PC-9 (cell line): ENCODE results near the gene VRK1. TPM values are rescaled to one million over a fixed set of nuclear protein-coding genes. Genes with fewer than 3 reads are reported as not detected.

Experiments used
- BruUV-seq: library from RNA; stranded (reverse); fragments of 400-500 nt; replicated peaks from 2 replicates; lab custom pipeline; 2021; lab: Mats Ljungman, UMichigan
- CTCF ChIA-PET: fragments of 300-600 bp; sonication (Branson Sonifier 250); formaldehyde crosslinking; loops from one replicate; lab custom pipeline; 2022; ENCODE audit warnings: antibody characterized with exemption; lab: Charles Lee
- POLR2A ChIA-PET: fragments of 300-600 bp; sonication (Branson Sonifier 250); formaldehyde crosslinking; loops from one replicate; lab custom pipeline; 2022; ENCODE audit warnings: antibody characterized with exemption; ENCODE audit not compliant: unreplicated experiment; lab: Charles Lee
- DNase-seq, 2 experiments: peaks; one replicate each; pipeline versions ENCODE4 v3.0.0 to v3.0.0-alpha.2; 2015 to 2022; ENCODE audit warnings: mixed read lengths in 1 of 2
- H2AFZ ChIP-seq: fragments of 200-600 bp; sonication (generic); 2 replicates; pipeline ENCODE4 v1.8.1; 2017; ENCODE audit warnings: antibody characterized with exemption
- H3F3A ChIP-seq: fragments of 200-600 bp; sonication (generic); 2 replicates; pipeline ENCODE4 v1.8.1; 2017; ENCODE audit warnings: antibody characterized with exemption, mild to moderate bottlenecking, low read depth; ENCODE audit not compliant: insufficient read depth
- H3K27ac ChIP-seq: fragments of 200-600 bp; sonication (generic); 2 replicates; pipeline ENCODE4 v1.6.1; 2016; ENCODE audit warnings: mixed run types
- H3K27me3 ChIP-seq: fragments of 200-600 bp; sonication (generic); 2 replicates; pipeline ENCODE4 v1.6.1; 2016; ENCODE audit warnings: low read depth, mixed run types; ENCODE audit not compliant: insufficient read depth
- H3K36me3 ChIP-seq: fragments of 200-600 bp; sonication (generic); 2 replicates; pipeline ENCODE4 v1.6.1; 2016; ENCODE audit warnings: low read depth, mixed run types
- H3K4me1 ChIP-seq: fragments of 200-600 bp; sonication (generic); replicated peaks from 2 replicates; pipeline ENCODE4 v1.6.1; 2016; ENCODE audit warnings: mixed run types; ENCODE audit not compliant: insufficient read depth
- H3K4me2 ChIP-seq: fragments of 200-600 bp; sonication (generic); 2 replicates; pipeline ENCODE4 v1.6.1; 2017; ENCODE audit warnings: mixed run types
- H3K4me3 ChIP-seq: fragments of 200-600 bp; sonication (generic); 2 replicates; pipeline ENCODE4 v1.6.1; 2016; ENCODE audit warnings: mixed run types
- H3K79me2 ChIP-seq: fragments of 200-600 bp; sonication (generic); 2 replicates; pipeline ENCODE4 v1.6.1; 2017; ENCODE audit warnings: low read depth, mixed run types
- H3K9me2 ChIP-seq: fragments of 200-600 bp; sonication (generic); 2 replicates; pipeline ENCODE4 v1.8.1; 2017; ENCODE audit warnings: mild to moderate bottlenecking; ENCODE audit not compliant: insufficient read depth
- H3K9me3 ChIP-seq: fragments of 200-600 bp; sonication (generic); 2 replicates; pipeline ENCODE4 v1.8.1; 2016; ENCODE audit warnings: low read depth; ENCODE audit not compliant: insufficient read depth
- H4K20me1 ChIP-seq: fragments of 200-600 bp; sonication (generic); 2 replicates; pipeline ENCODE4 v1.8.1; 2017; ENCODE audit not compliant: insufficient read depth
- EZH2 ChIP-seq: fragments of 200-600 bp; sonication (generic); IDR thresholded peaks from 2 replicates; pipeline ENCODE4 v1.8.0; 2017; ENCODE audit warnings: antibody characterized with exemption, low read depth
- intact Hi-C: fragments of 100-400 bp; cut with micrococcal nuclease; formaldehyde crosslinking; loops from one replicate; pipeline ENCODE4 v1.10.0; 2022; ENCODE audit not compliant: unreplicated experiment
- total RNA-seq: library from RNA; stranded (reverse); gene quantifications from 2 replicates; pipeline ENCODE4 v1.2.3, GENCODE V29; 2021
- TF ChIP-seq, protein P1 (sequence below): fragments of 200-600 bp; sonication (generic); conservative IDR thresholded peaks from 2 replicates; pipeline ENCODE4 v1.6.1; 2017; ENCODE audit warnings: mixed run types, antibody characterized with exemption, mild to moderate bottlenecking, moderate library complexity

The VRK1 gene
- total RNA-seq, 1 experiment from 2014 or later, result 6.8 TPM

DNA sequence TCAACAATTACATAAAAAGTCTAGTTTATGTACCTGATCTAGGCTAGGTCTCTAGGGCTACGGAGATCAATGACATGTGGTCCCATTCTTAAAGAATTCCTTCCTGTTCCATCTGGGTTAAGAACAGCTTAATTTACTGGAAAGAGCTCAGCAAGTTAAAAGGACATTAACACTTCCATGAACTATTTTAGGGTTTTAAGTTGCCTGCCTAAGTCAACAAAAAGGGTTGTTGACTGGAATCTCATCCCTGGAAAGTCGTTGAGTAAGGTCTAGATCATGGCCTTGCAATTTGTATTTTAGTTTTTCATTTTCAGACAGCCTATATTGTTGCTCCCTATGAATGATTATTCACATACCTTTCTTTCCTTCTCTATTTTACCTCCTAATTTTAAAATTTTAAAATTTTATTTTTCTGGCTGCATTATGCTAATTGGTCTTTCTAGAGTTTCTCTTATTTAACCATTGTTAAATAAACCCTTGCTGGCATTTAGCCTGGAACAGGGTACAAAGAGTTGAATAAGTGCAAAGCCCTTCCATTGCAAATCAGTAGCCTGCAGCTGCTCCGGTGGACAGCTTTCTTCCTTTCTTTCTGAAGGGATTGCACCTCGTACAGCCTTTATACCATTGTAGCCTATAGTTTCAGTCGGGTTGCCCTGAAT lies 66.3 kb downstream of the VRK1 start:
- ChIA-PET CTCF (no interaction called here), POLR2A (no interaction called here)
- Histone ChIP-seq H3K9me2 (no peaks in the 10 kb centered on the region), H2AFZ (no peak overlapping the region), H3K4me3 (no peak overlapping the region), H3K27me3 (no peaks in the 10 kb centered on the region), H3K79me2 (no peaks in the 10 kb centered on the region), H3K4me2 (no peak overlapping the region), H4K20me1 (no peaks in the 10 kb centered on the region), H3K4me1 (no peaks in the 10 kb centered on the region), H3K27ac (no peak overlapping the region), H3F3A (no peaks in the 10 kb centered on the region), H3K9me3 (no peaks in the 10 kb centered on the region), H3K36me3 (peaks cover 6% of the 10 kb centered on the region; the same call in 1 of the 2 replicates)
- TF ChIP-seq, protein P1, sequence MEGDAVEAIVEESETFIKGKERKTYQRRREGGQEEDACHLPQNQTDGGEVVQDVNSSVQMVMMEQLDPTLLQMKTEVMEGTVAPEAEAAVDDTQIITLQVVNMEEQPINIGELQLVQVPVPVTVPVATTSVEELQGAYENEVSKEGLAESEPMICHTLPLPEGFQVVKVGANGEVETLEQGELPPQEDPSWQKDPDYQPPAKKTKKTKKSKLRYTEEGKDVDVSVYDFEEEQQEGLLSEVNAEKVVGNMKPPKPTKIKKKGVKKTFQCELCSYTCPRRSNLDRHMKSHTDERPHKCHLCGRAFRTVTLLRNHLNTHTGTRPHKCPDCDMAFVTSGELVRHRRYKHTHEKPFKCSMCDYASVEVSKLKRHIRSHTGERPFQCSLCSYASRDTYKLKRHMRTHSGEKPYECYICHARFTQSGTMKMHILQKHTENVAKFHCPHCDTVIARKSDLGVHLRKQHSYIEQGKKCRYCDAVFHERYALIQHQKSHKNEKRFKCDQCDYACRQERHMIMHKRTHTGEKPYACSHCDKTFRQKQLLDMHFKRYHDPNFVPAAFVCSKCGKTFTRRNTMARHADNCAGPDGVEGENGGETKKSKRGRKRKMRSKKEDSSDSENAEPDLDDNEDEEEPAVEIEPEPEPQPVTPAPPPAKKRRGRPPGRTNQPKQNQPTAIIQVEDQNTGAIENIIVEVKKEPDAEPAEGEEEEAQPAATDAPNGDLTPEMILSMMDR, result no peak
- no peak for TF ChIP-seq EZH2
- no peak for DNase-seq
- intact Hi-C loops, result no loop called here
- no TSS peak for BruUV-seq

DNA sequence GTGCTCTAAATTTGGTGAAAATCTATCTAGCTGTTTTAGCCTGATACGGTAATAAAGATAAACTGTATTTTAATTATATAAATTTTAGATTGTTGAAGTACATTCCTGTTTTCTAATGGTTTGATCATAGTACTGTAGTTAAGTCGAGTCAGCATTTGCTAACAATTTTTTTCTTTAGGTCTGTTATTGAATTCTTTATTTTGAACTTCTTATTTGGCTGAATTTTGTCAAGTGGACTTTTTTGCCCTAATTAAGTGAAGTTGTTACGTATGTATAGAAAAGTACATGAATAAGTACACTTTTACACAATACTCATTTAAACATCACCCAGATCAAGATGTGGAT lies 66.8 kb downstream of the VRK1 start:
- Histone ChIP-seq H3K4me1 (no peaks in the 10 kb centered on the region), H2AFZ (no peak overlapping the region), H4K20me1 (no peaks in the 10 kb centered on the region), H3K36me3 (peaks cover 6% of the 10 kb centered on the region; the same call in 1 of the 2 replicates), H3K9me2 (no peaks in the 10 kb centered on the region), H3K4me2 (no peak overlapping the region), H3K4me3 (no peak overlapping the region), H3K27ac (no peak overlapping the region), H3F3A (no peaks in the 10 kb centered on the region), H3K27me3 (no peaks in the 10 kb centered on the region), H3K9me3 (no peaks in the 10 kb centered on the region), H3K79me2 (no peaks in the 10 kb centered on the region)
- no peak for TF ChIP-seq EZH2
- TF ChIP-seq, protein P1, result no peak
- CTCF ChIA-PET, result interaction anchor here (0.6 kb wide), 1 partner anchor 123 kb away, joined by 4 read pairs; no protein-coding TSS in a partner anchor
- intact Hi-C loops, result no loop called here
- POLR2A ChIA-PET, result no interaction called here
- no TSS peak for BruUV-seq
- DNase-seq, result no peak

DNA sequence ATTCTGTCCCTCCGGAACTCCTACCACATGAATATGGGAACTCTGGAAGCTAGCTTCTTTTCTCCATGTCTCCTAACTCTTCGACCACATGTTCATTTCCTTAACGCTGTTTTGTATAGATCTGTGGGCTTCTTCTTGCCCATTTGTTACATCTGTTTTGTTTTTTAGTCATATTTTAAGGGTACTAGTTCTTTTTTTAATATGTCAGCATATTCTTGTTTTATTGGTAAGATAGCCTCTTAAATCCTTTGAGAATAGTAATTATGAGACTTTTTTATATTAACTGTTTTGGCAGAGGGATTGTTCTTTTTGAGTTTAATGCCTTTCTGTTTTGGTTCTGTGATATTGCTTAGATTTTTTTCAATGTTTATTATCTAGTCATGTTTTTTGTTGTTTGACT lies 70.5 kb downstream of the VRK1 start:
- no peaks in the 10 kb centered on the region for H4K20me1 ChIP-seq
- no peaks in the 10 kb centered on the region for H3K27me3 ChIP-seq
- peaks cover 6% of the 10 kb centered on the region; the same call in 1 of the 2 replicates for H3K36me3 ChIP-seq
- H3K27ac ChIP-seq, result no peak overlapping the region
- no peaks in the 10 kb centered on the region for H3K79me2 ChIP-seq
- no peaks in the 10 kb centered on the region for H3K9me3 ChIP-seq
- CTCF ChIA-PET, result no interaction called here
- no peak for DNase-seq
- POLR2A ChIA-PET, result no interaction called here
- no peak overlapping the region for H3K4me2 ChIP-seq
- no peak overlapping the region for H3K4me3 ChIP-seq
- no peaks in the 10 kb centered on the region for H3K9me2 ChIP-seq
- no peaks in the 10 kb centered on the region for H3F3A ChIP-seq
- TF ChIP-seq, protein P1, result no peak
- no peak for TF ChIP-seq EZH2
- intact Hi-C loops, result no loop called here
- H2AFZ ChIP-seq, result no peak overlapping the region
- no TSS peak for BruUV-seq
- no peaks in the 10 kb centered on the region for H3K4me1 ChIP-seq
